ENCODE results near the gene RHOF. TPM values are rescaled to one million over a fixed set of nuclear protein-coding genes. Genes with fewer than 3 reads are reported as not detected.

The RHOF gene
- total RNA-seq, 1 donor from 2014 or later, result 31.9 TPM

DNA sequence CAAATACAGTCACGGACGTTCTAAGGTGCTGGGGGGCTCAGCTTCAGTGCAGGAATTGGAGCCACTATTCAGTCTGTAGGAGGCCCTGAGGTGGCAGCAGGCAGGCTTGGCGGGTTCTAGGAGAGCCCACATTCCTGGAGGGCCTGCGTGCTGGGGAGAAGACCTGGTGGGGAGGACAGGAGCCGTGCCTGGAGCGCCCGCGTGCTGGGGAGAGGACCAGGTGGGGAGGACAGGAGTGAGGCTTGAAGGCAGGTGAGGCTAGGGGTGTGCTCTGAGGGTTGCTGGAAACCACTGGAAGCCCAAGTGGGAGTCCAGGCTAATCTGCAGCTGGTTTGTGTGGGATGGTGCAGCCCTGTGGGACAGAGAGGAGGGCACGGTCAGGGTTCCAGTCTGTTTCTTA lies 23.1 kb downstream of the RHOF start:
- Mint-ChIP-seq H3K9me3 (ENCODE audit: unreplicated experiment) (no peaks in the 10 kb centered on the region), H3K4me1 (ENCODE audit: low read depth, unreplicated experiment) (peaks cover 34% of the 10 kb centered on the region), H3K36me3 (ENCODE audit: low read depth, unreplicated experiment) (peaks cover 11% of the 10 kb centered on the region), H3K27ac (ENCODE audit: unreplicated experiment) (no peak overlapping the region), H3K4me3 (ENCODE audit: unreplicated experiment) (no peak overlapping the region), H3K27me3 (ENCODE audit: low read depth, unreplicated experiment) (no peaks in the 10 kb centered on the region)
- H4K20me1 ChIP-seq (ENCODE audit: insufficient read depth, low read length), result no peaks in the 10 kb centered on the region
- no peak for DNase-seq (ENCODE audit: low read depth)
- FAIRE-seq, result no peak
- H3K36me3 ChIP-seq (ENCODE audit: insufficient read depth, low read length), result no peaks in the 10 kb centered on the region
- H3K9ac ChIP-seq (ENCODE audit: low read length), result no peak overlapping the region
- no peak for TF ChIP-seq EZH2 (IDR thresholded peaks at IDR 0.05; ENCODE audit: insufficient read depth, low read length)
- TF ChIP-seq, protein P1, sequence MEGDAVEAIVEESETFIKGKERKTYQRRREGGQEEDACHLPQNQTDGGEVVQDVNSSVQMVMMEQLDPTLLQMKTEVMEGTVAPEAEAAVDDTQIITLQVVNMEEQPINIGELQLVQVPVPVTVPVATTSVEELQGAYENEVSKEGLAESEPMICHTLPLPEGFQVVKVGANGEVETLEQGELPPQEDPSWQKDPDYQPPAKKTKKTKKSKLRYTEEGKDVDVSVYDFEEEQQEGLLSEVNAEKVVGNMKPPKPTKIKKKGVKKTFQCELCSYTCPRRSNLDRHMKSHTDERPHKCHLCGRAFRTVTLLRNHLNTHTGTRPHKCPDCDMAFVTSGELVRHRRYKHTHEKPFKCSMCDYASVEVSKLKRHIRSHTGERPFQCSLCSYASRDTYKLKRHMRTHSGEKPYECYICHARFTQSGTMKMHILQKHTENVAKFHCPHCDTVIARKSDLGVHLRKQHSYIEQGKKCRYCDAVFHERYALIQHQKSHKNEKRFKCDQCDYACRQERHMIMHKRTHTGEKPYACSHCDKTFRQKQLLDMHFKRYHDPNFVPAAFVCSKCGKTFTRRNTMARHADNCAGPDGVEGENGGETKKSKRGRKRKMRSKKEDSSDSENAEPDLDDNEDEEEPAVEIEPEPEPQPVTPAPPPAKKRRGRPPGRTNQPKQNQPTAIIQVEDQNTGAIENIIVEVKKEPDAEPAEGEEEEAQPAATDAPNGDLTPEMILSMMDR (IDR thresholded peaks at IDR 0.05; ENCODE audit: insufficient read depth, low read depth, low read length), result no peak
- no peak overlapping the region for H3K27ac ChIP-seq (ENCODE audit: low read depth, low read length)
- H3K79me2 ChIP-seq (ENCODE audit: insufficient read depth, low read length), result no peaks in the 10 kb centered on the region
- H3K4me1 ChIP-seq (ENCODE audit: insufficient read depth, low read length), result peaks cover 28% of the 10 kb centered on the region
- no peaks in the 10 kb centered on the region for H3K27me3 ChIP-seq (ENCODE audit: insufficient read depth, low read length)
- H2AFZ ChIP-seq (ENCODE audit: low read depth, low read length), result no peak overlapping the region
- no peak overlapping the region for H3K4me2 ChIP-seq (ENCODE audit: low read length)
- no peaks in the 10 kb centered on the region for H3K9me3 ChIP-seq (ENCODE audit: insufficient read depth, low read depth, low read length)
- H3K4me3 ChIP-seq (ENCODE audit: insufficient read depth, low read depth, low read length), result no peak overlapping the region

DNA sequence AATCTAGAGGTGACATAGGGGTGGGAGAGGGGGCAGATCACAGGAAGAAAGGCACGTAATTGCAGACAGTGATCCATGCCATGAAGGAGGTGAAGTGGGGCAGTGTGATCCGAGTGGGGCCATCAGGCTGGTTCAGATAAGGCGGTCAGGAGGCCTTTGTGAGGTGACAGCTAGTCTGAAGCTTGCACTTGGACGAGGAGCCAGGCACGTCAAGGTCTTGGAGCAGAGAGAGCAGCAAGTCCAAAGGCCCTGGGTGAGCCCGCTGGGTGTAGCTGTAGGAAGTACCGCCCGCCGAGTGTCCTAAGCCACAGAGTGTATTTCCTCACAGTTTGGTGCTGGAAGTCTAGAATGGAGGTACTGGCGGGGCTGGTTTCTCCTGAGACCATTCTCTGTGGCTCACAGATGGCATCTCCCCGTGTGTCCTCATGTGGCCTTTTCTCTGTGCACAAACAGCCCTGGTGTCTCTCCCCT lies 23.6 kb downstream of the RHOF start:
- Mint-ChIP-seq H3K27ac (ENCODE audit: unreplicated experiment) (peak overlapping the region; percentile 26), H3K4me3 (ENCODE audit: unreplicated experiment) (no peak overlapping the region)

DNA sequence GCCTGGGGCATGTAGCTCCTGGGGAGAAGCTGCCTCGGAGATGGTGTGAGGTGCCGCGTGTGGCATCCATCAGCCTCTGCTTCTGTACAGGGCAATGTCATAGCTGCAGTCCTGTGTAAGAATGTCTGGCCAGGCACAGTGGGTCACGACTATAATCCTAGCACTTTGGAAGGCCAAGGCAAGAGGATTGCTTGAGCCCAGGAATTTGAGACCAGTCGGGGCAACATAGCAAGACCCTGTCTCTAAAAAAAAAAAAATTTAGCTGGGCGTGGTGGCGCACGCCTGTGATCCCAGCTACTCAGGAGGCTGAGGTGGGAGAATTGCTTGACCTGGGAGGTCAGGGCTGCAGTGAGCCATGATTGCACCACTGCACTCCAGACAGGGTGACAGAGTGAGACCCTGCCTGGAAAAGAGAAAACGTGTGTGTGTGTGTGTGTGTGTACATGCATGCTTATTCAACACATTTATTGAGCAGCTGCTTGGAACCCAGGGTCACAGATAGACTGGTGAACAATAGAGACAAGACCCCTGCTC lies 24.1 kb downstream of the RHOF start:
- Histone ChIP-seq H2AFZ (ENCODE audit: low read depth, low read length) (no peak overlapping the region), H3K36me3 (ENCODE audit: insufficient read depth, low read length) (no peaks in the 10 kb centered on the region), H4K20me1 (ENCODE audit: insufficient read depth, low read length) (no peaks in the 10 kb centered on the region), H3K4me1 (ENCODE audit: insufficient read depth, low read length) (peaks cover 31% of the 10 kb centered on the region), H3K4me3 (ENCODE audit: insufficient read depth, low read depth, low read length) (no peak overlapping the region), H3K27me3 (ENCODE audit: insufficient read depth, low read length) (no peaks in the 10 kb centered on the region), H3K4me2 (ENCODE audit: low read length) (no peak overlapping the region), H3K9ac (ENCODE audit: low read length) (no peak overlapping the region), H3K27ac (ENCODE audit: low read depth, low read length) (no peak overlapping the region), H3K79me2 (ENCODE audit: insufficient read depth, low read length) (no peaks in the 10 kb centered on the region), H3K9me3 (ENCODE audit: insufficient read depth, low read depth, low read length) (no peaks in the 10 kb centered on the region)
- TF ChIP-seq, protein P1 (IDR thresholded peaks at IDR 0.05; ENCODE audit: insufficient read depth, low read depth, low read length), result no peak
- TF ChIP-seq EZH2 (IDR thresholded peaks at IDR 0.05; ENCODE audit: insufficient read depth, low read length), result no peak
- Mint-ChIP-seq H3K4me1 (ENCODE audit: low read depth, unreplicated experiment) (peaks cover 31% of the 10 kb centered on the region), H3K4me3 (ENCODE audit: unreplicated experiment) (no peak overlapping the region), H3K27me3 (ENCODE audit: low read depth, unreplicated experiment) (no peaks in the 10 kb centered on the region), H3K36me3 (ENCODE audit: low read depth, unreplicated experiment) (peaks cover 11% of the 10 kb centered on the region), H3K27ac (ENCODE audit: unreplicated experiment) (no peak overlapping the region), H3K9me3 (ENCODE audit: unreplicated experiment) (no peaks in the 10 kb centered on the region)
- FAIRE-seq (no peak), DNase-seq (ENCODE audit: low read depth) (no peak)

More for the DNA sequence above, 23.6 kb downstream of the RHOF start:
- H3K9ac ChIP-seq (ENCODE audit: low read length), result no peak overlapping the region
- Mint-ChIP-seq H3K9me3 (ENCODE audit: unreplicated experiment) (no peaks in the 10 kb centered on the region), H3K4me1 (ENCODE audit: low read depth, unreplicated experiment) (peaks cover 35% of the 10 kb centered on the region), H3K27me3 (ENCODE audit: low read depth, unreplicated experiment) (no peaks in the 10 kb centered on the region), H3K36me3 (ENCODE audit: low read depth, unreplicated experiment) (peaks cover 11% of the 10 kb centered on the region)
- no peak overlapping the region for H3K4me3 ChIP-seq (ENCODE audit: insufficient read depth, low read depth, low read length)
- no peak overlapping the region for H2AFZ ChIP-seq (ENCODE audit: low read depth, low read length)
- no peak for DNase-seq (ENCODE audit: low read depth)
- peaks cover 31% of the 10 kb centered on the region for H3K4me1 ChIP-seq (ENCODE audit: insufficient read depth, low read length)
- H3K79me2 ChIP-seq (ENCODE audit: insufficient read depth, low read length), result no peaks in the 10 kb centered on the region
- no peak overlapping the region for H3K27ac ChIP-seq (ENCODE audit: low read depth, low read length)
- H4K20me1 ChIP-seq (ENCODE audit: insufficient read depth, low read length), result no peaks in the 10 kb centered on the region
- H3K36me3 ChIP-seq (ENCODE audit: insufficient read depth, low read length), result no peaks in the 10 kb centered on the region
- TF ChIP-seq, protein P1 (IDR thresholded peaks at IDR 0.05; ENCODE audit: insufficient read depth, low read depth, low read length), result no peak
- no peaks in the 10 kb centered on the region for H3K27me3 ChIP-seq (ENCODE audit: insufficient read depth, low read length)
- H3K4me2 ChIP-seq (ENCODE audit: low read length), result no peak overlapping the region
- no peak for FAIRE-seq
- no peaks in the 10 kb centered on the region for H3K9me3 ChIP-seq (ENCODE audit: insufficient read depth, low read depth, low read length)

Measured in astrocyte (in vitro differentiated cells and primary cell).